Mammary epithelial cell (primary cell): Measurements from ENCODE around the gene SYCE1L.

Source experiments
- CTCF ChIP-seq, 2 donors: IDR thresholded peaks in 1 of 2; conservative IDR thresholded peaks in 1 of 2; 2 replicates each; pipeline ENCODE4 v1.5.1; 2011 to 2012; ENCODE audit warnings: inconsistent platforms in 2 of 2, low read length in 2 of 2, mild to moderate bottlenecking in 2 of 2, control low read depth in 1 of 2, low read depth in 1 of 2; ENCODE audit not compliant: insufficient read depth in 1 of 2; ENCODE audit errors: extremely low read depth in 1 of 2
- EZH2 ChIP-seq: IDR thresholded peaks from 2 replicates; pipeline ENCODE4 v1.6.1; 2012; ENCODE audit warnings: low read length, inconsistent platforms, borderline replicate concordance

DNA sequence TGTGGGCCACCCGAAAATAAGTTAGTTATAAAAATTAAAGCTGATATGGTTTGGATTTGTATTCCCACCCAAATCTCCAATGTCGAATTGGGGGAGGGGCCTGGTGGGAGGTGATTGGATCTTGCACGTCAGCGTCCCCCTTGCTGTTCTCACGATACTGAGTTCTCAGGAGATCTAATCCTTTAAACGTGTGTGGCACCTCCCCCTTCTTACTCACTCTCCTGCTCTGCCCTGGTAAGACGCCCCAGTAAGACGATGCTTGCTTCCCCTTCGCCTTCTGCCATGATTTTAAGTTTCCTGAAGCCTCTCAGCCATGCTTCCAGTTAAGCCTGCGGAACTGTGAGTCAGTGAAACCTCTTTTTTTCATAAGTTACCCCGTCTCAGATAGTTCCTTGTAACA is 35.4 kb downstream of the SYCE1L start:
- TF ChIP-seq CTCF (conservative IDR thresholded peaks at IDR 0.05 in 1 of 2, IDR thresholded peaks at IDR 0.05 in 1 of 2; ENCODE audit: extremely low read depth in 1 of 2, insufficient read depth in 1 of 2, low read depth in 1 of 2, low read length in 2 of 2), result no peak
- TF ChIP-seq EZH2, result no peak
